ENCODE data around the gene SPATA33. TPM values are rescaled to one million over a fixed set of nuclear protein-coding genes. Genes with fewer than 3 reads are reported as not detected.

Gene SPATA33
- total and polyA plus RNA-seq, 2 donors (not counting 1 experiment from before 2014, with no cell fraction given): 3.6 to 15.0 TPM

- intact Hi-C loops (cut with micrococcal nuclease): no loop called here
- DNase-seq (peak; percentile 33), ATAC-seq (ENCODE audit: low read depth) (no peak)
- Histone ChIP-seq H3K79me2 (ENCODE audit: control insufficient read depth, insufficient read depth, low read length) (peaks cover 9% of the 10 kb centered on the region), H3K27me3 (replicated peaks in 1 of 4; ENCODE audit: control extremely low read depth in 1 of 4, control insufficient read depth in 3 of 4, insufficient read depth in 4 of 4, low read length in 3 of 4) (no peaks in the 10 kb centered on the region), H4K20me1 (ENCODE audit: control insufficient read depth, insufficient read depth, low read length, poor library complexity, severe bottlenecking) (peaks cover 51% of the 10 kb centered on the region), H3K4me2 (replicated peaks; ENCODE audit: low read depth, low read length, poor library complexity, severe bottlenecking) (no peak overlapping the region), H3K4me3 (ENCODE audit: control extremely low read depth in 1 of 5, extremely low read depth in 1 of 5, insufficient read depth in 1 of 5, low read depth in 2 of 5, low read length in 4 of 5) (no peak overlapping the region), H3K9me3 (ENCODE audit: control extremely low read depth in 1 of 3, control insufficient read depth in 2 of 3, insufficient read depth in 1 of 3, low read length in 2 of 3) (no peaks in the 10 kb centered on the region), H3K36me3 (replicated peaks in 1 of 2; ENCODE audit: control extremely low read depth in 1 of 2, control insufficient read depth in 1 of 2, extremely low read depth in 1 of 2, insufficient read depth in 2 of 2, low read length in 1 of 2) (peaks cover 0 to 20% of the 10 kb centered on the region in 2 experiments), H3K9ac (ENCODE audit: low read length) (no peak overlapping the region), H3K27ac (ENCODE audit: low read length in 2 of 2) (no peak overlapping the region), H3K4me1 (ENCODE audit: control insufficient read depth in 2 of 2, insufficient read depth in 2 of 2, low read length in 2 of 2) (peaks cover 18 to 31% of the 10 kb centered on the region in 2 donors), H2AFZ (ENCODE audit: insufficient read depth, low read depth, low read length, poor library complexity, severe bottlenecking) (no peak overlapping the region)
- POLR2A ChIA-PET: no interaction called here
- WGBS (ENCODE audit: insufficient coverage): 99% methylated on average over 19 of the region's 19 CpGs
- no peaks in the 10 kb centered on the region for H3K9me3 Mint-ChIP-seq (ENCODE audit: insufficient read depth)
- H3K4me1 Mint-ChIP-seq: peaks cover 17% of the 10 kb centered on the region
- H3K27me3 Mint-ChIP-seq: no peaks in the 10 kb centered on the region
- H3K27ac Mint-ChIP-seq: no peak overlapping the region
- no peak overlapping the region for H3K4me3 Mint-ChIP-seq
- TF ChIP-seq CTCF (IDR thresholded peaks at IDR 0.05): no peak
- TF ChIP-seq EZH2 (IDR thresholded peaks at IDR 0.05; ENCODE audit: borderline replicate concordance, insufficient read depth, low read depth, low read length, poor library complexity, severe bottlenecking): no peak
- CTCF ChIA-PET: interaction anchor here (0.6 to 3.8 kb wide), 2 partner anchors 96 to 168 kb away, joined by 4 to 36 read pairs; no protein-coding TSS in a partner anchor
Measured at GRCh38 chr16:89697161-89697615, 39.6 kb downstream of the SPATA33 start.

GRCh38 chr16:89697616-89698331 lies 40.1 kb downstream of the SPATA33 start:
- WGBS (ENCODE audit: insufficient coverage): 96% methylated on average over 32 of the region's 32 CpGs
- Histone ChIP-seq H3K27me3 (replicated peaks in 1 of 4; ENCODE audit: control extremely low read depth in 1 of 4, control insufficient read depth in 3 of 4, insufficient read depth in 4 of 4, low read length in 3 of 4) (no peaks in the 10 kb centered on the region), H4K20me1 (ENCODE audit: control insufficient read depth, insufficient read depth, low read length, poor library complexity, severe bottlenecking) (peaks cover 51% of the 10 kb centered on the region), H3K4me3 (ENCODE audit: control extremely low read depth in 1 of 5, extremely low read depth in 1 of 5, insufficient read depth in 1 of 5, low read depth in 2 of 5, low read length in 4 of 5) (no peak overlapping the region), H2AFZ (ENCODE audit: insufficient read depth, low read depth, low read length, poor library complexity, severe bottlenecking) (no peak overlapping the region), H3K4me1 (ENCODE audit: control insufficient read depth in 2 of 2, insufficient read depth in 2 of 2, low read length in 2 of 2) (peaks cover 21 to 35% of the 10 kb centered on the region in 2 donors), H3K79me2 (ENCODE audit: control insufficient read depth, insufficient read depth, low read length) (peaks cover 9% of the 10 kb centered on the region), H3K4me2 (replicated peaks; ENCODE audit: low read depth, low read length, poor library complexity, severe bottlenecking) (no peak overlapping the region), H3K27ac (ENCODE audit: low read length in 2 of 2) (no peak overlapping the region), H3K9me3 (ENCODE audit: control extremely low read depth in 1 of 3, control insufficient read depth in 2 of 3, insufficient read depth in 1 of 3, low read length in 2 of 3) (no peaks in the 10 kb centered on the region), H3K36me3 (replicated peaks in 1 of 2; ENCODE audit: control extremely low read depth in 1 of 2, control insufficient read depth in 1 of 2, extremely low read depth in 1 of 2, insufficient read depth in 2 of 2, low read length in 1 of 2) (peaks cover 0 to 17% of the 10 kb centered on the region in 2 experiments), H3K9ac (ENCODE audit: low read length) (no peak overlapping the region)
- POLR2A ChIA-PET: interaction anchor here (0.6 to 0.7 kb wide), 2 partner anchors 30 to 911 kb away, joined by 3 read pairs; no protein-coding TSS in a partner anchor
- Mint-ChIP-seq H3K9me3 (ENCODE audit: insufficient read depth) (no peaks in the 10 kb centered on the region), H3K4me1 (peaks cover 21% of the 10 kb centered on the region), H3K4me3 (no peak overlapping the region), H3K27me3 (no peaks in the 10 kb centered on the region), H3K27ac (no peak overlapping the region)
- ATAC-seq (ENCODE audit: low read depth): no peak
- CTCF ChIA-PET: interaction anchor here (0.6 to 3.8 kb wide), 3 partner anchors 64 to 168 kb away, joined by 3 to 36 read pairs (median 4); no protein-coding TSS in a partner anchor
- intact Hi-C loops (cut with micrococcal nuclease): no loop called here
- no peak for TF ChIP-seq CTCF (IDR thresholded peaks at IDR 0.05)
- TF ChIP-seq EZH2 (IDR thresholded peaks at IDR 0.05; ENCODE audit: borderline replicate concordance, insufficient read depth, low read depth, low read length, poor library complexity, severe bottlenecking): no peak
- peak; percentile 36 for DNase-seq

Data from B cell (primary cell).